HCT116 (cell line): ENCODE measurements around the gene NCBP3. TPM values are rescaled to one million over a fixed set of nuclear protein-coding genes. Genes with fewer than 3 reads are reported as not detected.

Source experiments
- ATAC-seq: fragments of 200-7000 bp; cut with Tn5 transposase; 2 replicates; pipeline ENCODE4 v1.9.1; 2020; ENCODE audit warnings: mild to moderate bottlenecking, moderate library complexity
- BruUV-seq: library from RNA; stranded (reverse); fragments of 400-500 nt; replicated peaks from 2 replicates; lab custom pipeline; 2021; lab: Mats Ljungman, UMichigan
- CTCF ChIA-PET: fragments of 300-600 bp; sonication (Branson Sonifier 250); formaldehyde crosslinking; loops from one replicate; lab custom pipeline; 2021; ENCODE audit warnings: antibody characterized with exemption; lab: Charles Lee
- POLR2A ChIA-PET: fragments of 300-600, 350-600 bp; sonication (Branson Sonifier 250); formaldehyde crosslinking; loops from one replicate; lab custom pipeline; 2021; ENCODE audit warnings: antibody characterized with exemption; lab: Charles Lee
- RAD21 ChIA-PET, 2 experiments: fragments of 300-600 bp; sonication (Branson Sonifier 250); formaldehyde crosslinking; loops; one replicate each; lab custom pipeline; 2023; ENCODE audit warnings: low total read pairs in 2 of 2; ENCODE audit not compliant: uncharacterized antibody in 2 of 2, unreplicated experiment in 2 of 2, low non-redundant PET in 1 of 2; lab: Charles Lee
- DNase-seq: peaks from one replicate; pipeline ENCODE4 v3.0.0-alpha.2; 2010; ENCODE audit warnings: low read depth, low spot score
- H2AFZ ChIP-seq: fragments of 200-600 bp; shearing (Covaris generic), sonication (generic); 2 replicates; pipeline ENCODE4 v1.6.1; 2017; ENCODE audit warnings: low read depth, mixed run types, mixed read lengths, antibody characterized with exemption, low read length; ENCODE audit not compliant: poor library complexity, severe bottlenecking
- H3K27ac ChIP-seq: 2 replicates; pipeline ENCODE4 v1.5.1; 2012; ENCODE audit warnings: low read depth, low read length
- H3K27me3 ChIP-seq: fragments of 200-600 bp; sonication (generic); 2 replicates; pipeline ENCODE4 v1.6.1; 2016; ENCODE audit warnings: mixed run types, low read length, mixed read lengths; ENCODE audit not compliant: insufficient read depth
- H3K36me3 ChIP-seq, 2 experiments: fragments of 200-500 bp in 1 of 2; fragments of 200-600 bp in 1 of 2; sonication (Bioruptor generic) in 1 of 2; sonication (generic) in 1 of 2; 2 replicates each; pipeline versions ENCODE4 v1.5.1 to v1.6.1; 2014 to 2016; ENCODE audit warnings: low read length in 2 of 2, inconsistent platforms in 1 of 2, mixed read lengths in 1 of 2, mixed run types in 1 of 2; ENCODE audit not compliant: insufficient read depth in 2 of 2, control insufficient read depth in 1 of 2
- H3K4me1 ChIP-seq, 2 experiments: fragments of 200-600 bp in 1 of 2; sonication (generic) in 1 of 2; 2 replicates each; pipeline versions ENCODE4 v1.5.1 to v1.6.1; 2012 to 2017; ENCODE audit warnings: low read length in 2 of 2, inconsistent platforms in 1 of 2, mild to moderate bottlenecking in 1 of 2, mixed read lengths in 1 of 2, mixed run types in 1 of 2, moderate library complexity in 1 of 2; ENCODE audit not compliant: insufficient read depth in 2 of 2, control insufficient read depth in 1 of 2
- H3K4me2 ChIP-seq: fragments of 200-600 bp; sonication (generic); 2 replicates; pipeline ENCODE4 v1.6.1; 2017; ENCODE audit warnings: mixed run types, low read length, mixed read lengths
- H3K4me3 ChIP-seq, 2 experiments: fragments of 200-600 bp in 1 of 2; sonication (generic) in 1 of 2; replicated peaks in 1 of 2; 2 replicates each; pipeline ENCODE4 v1.5.1; 2011 to 2016; ENCODE audit warnings: low read length in 2 of 2, control low read depth in 1 of 2, low read depth in 1 of 2, mild to moderate bottlenecking in 1 of 2, mixed read lengths in 1 of 2, mixed run types in 1 of 2
- H3K79me2 ChIP-seq: fragments of 200-600 bp; sonication (generic); 2 replicates; pipeline ENCODE4 v1.6.1; 2017; ENCODE audit warnings: mild to moderate bottlenecking, mixed run types, low read length, moderate library complexity, mixed read lengths; ENCODE audit not compliant: insufficient read depth
- H3K9ac ChIP-seq: fragments of 200-600 bp; sonication (generic); 2 replicates; pipeline ENCODE4 v1.6.1; 2016; ENCODE audit warnings: low read length, mixed read lengths
- H3K9me2 ChIP-seq: fragments of 200-600 bp; sonication (generic), shearing (Covaris generic); 2 replicates; pipeline ENCODE4 v1.6.1; 2017; ENCODE audit warnings: mixed run types, mild to moderate bottlenecking, moderate library complexity; ENCODE audit not compliant: insufficient read depth
- H3K9me3 ChIP-seq, 2 experiments: fragments of 200-500 bp in 1 of 2; fragments of 200-600 bp in 1 of 2; sonication (Bioruptor generic) in 1 of 2; sonication (generic) in 1 of 2; 2 replicates each; pipeline ENCODE4 v1.6.1; 2014 to 2017; ENCODE audit warnings: low read length in 2 of 2, mixed read lengths in 2 of 2, inconsistent platforms in 1 of 2, low read depth in 1 of 2, mild to moderate bottlenecking in 1 of 2, mixed run types in 1 of 2, moderate library complexity in 1 of 2; ENCODE audit not compliant: control insufficient read depth in 1 of 2, insufficient read depth in 1 of 2
- H4K20me1 ChIP-seq: fragments of 200-600 bp; sonication (generic), shearing (Covaris generic); 2 replicates; pipeline ENCODE4 v1.6.1; 2017; ENCODE audit warnings: mixed run types, mild to moderate bottlenecking, moderate library complexity; ENCODE audit not compliant: insufficient read depth
- CBX3 ChIP-seq: IDR thresholded peaks from 2 replicates; pipeline ENCODE4 v1.6.1; 2012; ENCODE audit warnings: low read depth
- ELF1 ChIP-seq: IDR thresholded peaks from 2 replicates; pipeline ENCODE4 v1.6.1; 2012; ENCODE audit warnings: low read depth, borderline replicate concordance
- EZH2 ChIP-seq: fragments of 200-600 bp; sonication (generic); IDR thresholded peaks from 2 replicates; pipeline ENCODE4 v1.6.1; 2017; ENCODE audit warnings: antibody characterized with exemption, mixed run types
- FOSL1 ChIP-seq: IDR thresholded peaks from 2 replicates; pipeline ENCODE4 v1.6.1; 2012; ENCODE audit warnings: low read depth
- MAX ChIP-seq: IDR thresholded peaks from 2 replicates; pipeline ENCODE4 v1.6.1; 2012
- REST ChIP-seq: IDR thresholded peaks from 2 replicates; pipeline ENCODE4 v1.6.1; 2012; ENCODE audit warnings: low read depth
- SIN3A ChIP-seq: IDR thresholded peaks from 2 replicates; pipeline ENCODE4 v1.6.1; 2012; ENCODE audit warnings: low read depth
- intact Hi-C: fragments of 100-400 bp; cut with micrococcal nuclease; formaldehyde crosslinking; loops from 2 replicates; pipeline ENCODE4 v1.10.0; 2022
- total RNA-seq: library from RNA; stranded (reverse); gene quantifications from one replicate; pipeline ENCODE4 v1.2.1, GENCODE V29; 2021; ENCODE audit not compliant: unreplicated experiment

Gene NCBP3
- total RNA-seq, 1 experiment from 2014 or later, result 46.5 TPM

DNA sequence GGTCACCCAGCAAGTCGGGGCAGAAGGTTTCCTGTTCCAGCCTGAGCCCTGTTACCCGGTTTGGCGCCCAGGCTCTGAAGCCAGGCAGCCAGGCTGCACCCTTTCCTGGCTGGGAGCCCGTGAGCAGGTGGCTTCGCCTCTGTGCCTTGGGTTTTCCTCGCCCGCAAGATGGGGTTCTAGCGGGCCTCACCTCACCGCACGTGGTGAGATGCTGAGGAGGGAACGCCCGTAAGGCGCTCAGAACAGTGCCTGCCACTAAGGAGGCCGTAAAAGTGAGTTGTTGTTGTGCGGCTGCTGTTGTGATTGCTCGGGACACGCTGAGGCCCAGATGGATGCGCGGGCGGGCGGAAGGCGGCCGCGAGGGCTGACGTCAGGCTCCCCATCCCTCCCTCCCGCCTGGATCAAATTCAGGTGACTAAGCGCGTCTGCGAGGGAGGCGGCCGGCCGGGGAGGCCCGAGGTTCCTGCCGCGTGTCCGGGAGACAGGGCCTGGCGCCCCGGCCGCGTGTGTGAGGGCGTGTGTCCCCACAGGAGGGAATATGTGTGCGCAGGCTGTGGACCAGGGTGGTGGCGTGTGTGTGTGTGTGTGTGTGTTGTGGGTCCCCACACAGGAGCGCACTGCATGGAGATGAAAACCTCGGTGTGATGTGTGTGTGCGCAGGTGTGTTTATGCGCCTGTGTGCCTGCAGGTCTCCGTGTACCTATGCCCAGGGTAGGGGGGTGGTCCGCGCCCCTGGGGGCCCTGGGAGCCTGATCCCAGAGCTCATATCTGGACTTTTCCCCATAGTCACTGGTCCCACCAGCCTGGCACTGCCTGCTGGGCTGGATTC lies 42.5 kb upstream of the NCBP3 start (continued):
- TF ChIP-seq REST, result no peak
- no peak; the same call in none of the 2 replicates for TF ChIP-seq CBX3

DNA sequence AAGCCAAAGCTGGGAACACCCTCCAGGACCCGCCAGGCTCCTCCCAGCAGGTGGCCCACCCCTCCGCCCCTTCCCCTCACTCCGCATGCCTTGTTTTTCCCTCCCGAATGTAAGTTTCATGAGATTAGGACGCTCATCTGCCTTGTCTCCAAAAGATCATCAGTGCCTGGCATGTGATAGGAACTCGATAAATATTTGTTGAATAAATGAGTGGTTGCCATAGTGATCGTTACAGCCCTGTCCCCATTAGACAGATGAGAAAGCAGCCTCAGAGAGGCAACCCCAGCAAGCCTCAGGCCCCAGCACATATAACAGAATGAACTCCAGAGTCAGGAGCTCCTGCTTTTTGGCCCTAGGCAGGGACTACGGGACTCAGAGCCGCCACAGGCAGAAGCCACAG lies 41.8 kb upstream of the NCBP3 start:
- ChIA-PET POLR2A (no interaction called here), CTCF (no interaction called here), RAD21 (no interaction called here)
- H3K9me2 ChIP-seq, result no peaks in the 10 kb centered on the region
- H3K27me3 ChIP-seq, result no peaks in the 10 kb centered on the region
- H3K4me2 ChIP-seq, result peak overlapping the region; percentile 89
- TF ChIP-seq SIN3A (no peak), ELF1 (no peak), FOSL1 (no peak), EZH2 (no peak), MAX (no peak)
- DNase-seq (no peak), ATAC-seq (no peak)
- H2AFZ ChIP-seq, result no peak overlapping the region
- H3K4me3 ChIP-seq, result peak overlapping the region in 1 of 2 experiments; percentile 53; a peak in 3 of 4 replicates
- intact Hi-C loops, result no loop called here
- H3K4me1 ChIP-seq, result peaks cover 58 to 70% of the 10 kb centered on the region in 2 experiments
- no TSS peak for BruUV-seq
- peak overlapping the region; percentile 83 for H3K27ac ChIP-seq
- H3K9me3 ChIP-seq, result no peaks in the 10 kb centered on the region
- H4K20me1 ChIP-seq, result no peaks in the 10 kb centered on the region
- H3K79me2 ChIP-seq, result peaks cover 16% of the 10 kb centered on the region; the same call in 1 of the 2 replicates
- peaks cover 4 to 13% of the 10 kb centered on the region in 2 experiments; a peak in 2 of 4 replicates for H3K36me3 ChIP-seq
- H3K9ac ChIP-seq, result peak overlapping the region; percentile 63
